Lung (tissue), 12 donors: Measurements from ENCODE around the gene CACNB4. TPM values are rescaled to one million over a fixed set of nuclear protein-coding genes. Genes with fewer than 3 reads are reported as not detected.

Experiments
- ATAC-seq: fragments of 200-7000 bp; cut with Tn5 transposase; one replicate; pipeline ENCODE4 v1.9.1; 2020; ENCODE audit warnings: moderate number of reproducible peaks; ENCODE audit not compliant: insufficient read depth, low FRiP score
- DNase-seq, 3 donors: peaks; one replicate each; pipeline ENCODE4 v3.0.0-alpha.2; 2013 to 2017
- H3K27ac ChIP-seq, 2 donors: one replicate each; pipeline ENCODE4 v1.5.1; 2013; ENCODE audit warnings: mild to moderate bottlenecking in 2 of 2, moderate library complexity in 2 of 2, control low read depth in 1 of 2, inconsistent platforms in 1 of 2, low read depth in 1 of 2, low read length in 1 of 2
- H3K27me3 ChIP-seq, 3 donors: one replicate each; pipeline ENCODE4 v1.5.1; 2013; ENCODE audit warnings: low read length in 2 of 3; ENCODE audit not compliant: control insufficient read depth in 3 of 3, insufficient read depth in 3 of 3
- H3K36me3 ChIP-seq, 4 donors: one replicate each; pipeline ENCODE4 v1.5.1; 2013; ENCODE audit warnings: low read length in 4 of 4, mild to moderate bottlenecking in 1 of 4, moderate library complexity in 1 of 4; ENCODE audit not compliant: control insufficient read depth in 4 of 4, insufficient read depth in 4 of 4
- H3K4me1 ChIP-seq, 5 donors: one replicate each; pipeline ENCODE4 v1.5.1; 2013; ENCODE audit warnings: low read length in 5 of 5, mild to moderate bottlenecking in 2 of 5, moderate library complexity in 1 of 5; ENCODE audit not compliant: control insufficient read depth in 5 of 5, insufficient read depth in 5 of 5
- H3K4me3 ChIP-seq: one replicate; pipeline ENCODE4 v1.5.1; 2013; ENCODE audit warnings: mild to moderate bottlenecking, control low read depth, moderate library complexity
- H3K9ac ChIP-seq, 2 donors: one replicate each; pipeline ENCODE4 v1.5.1; 2013; ENCODE audit warnings: low read length in 2 of 2, control low read depth in 1 of 2; ENCODE audit not compliant: insufficient read depth in 1 of 2
- H3K9me3 ChIP-seq, 4 donors: one replicate each; pipeline ENCODE4 v1.5.1; 2013; ENCODE audit warnings: low read length in 3 of 4, mild to moderate bottlenecking in 1 of 4, moderate library complexity in 1 of 4; ENCODE audit not compliant: control insufficient read depth in 4 of 4, insufficient read depth in 3 of 4
- WGBS, 2 donors: extraction: QIAGEN DNeasy Blood & Tissue Kit; methylation state at CpG; one replicate each; pipeline ENCODE4 v1.1.7; 2013; 5-methylcytosine and 5-hydroxymethylcytosine counted together
- polyA plus RNA-seq, 2 donors: library from polyadenylated mRNA; stranded (reverse); fragments of 200-250 nt; gene quantifications; one replicate each; pipeline ENCODE4 v1.2.1, GENCODE V29; 2013
- total RNA-seq, 2 donors: library from RNA; depleted of rRNA in 1 of 2; stranded (reverse); fragments of >200 nt in 1 of 2; gene quantifications; one replicate each; pipeline ENCODE4 v1.2.1, GENCODE V29; 2014 to 2021
- TF ChIP-seq, protein P1 (sequence below): IDR thresholded peaks from 2 replicates; pipeline ENCODE4 v1.5.1; 2012; ENCODE audit warnings: mild to moderate bottlenecking; ENCODE audit errors: control extremely low read depth, extremely low read depth
- donor health status: control.
- donor health status: control.
- donor health status: Bipolar disorder and iron deficiency.
- donor health status: healthy.
- donor health status: DM: yes; HTN: yes; CAD: no.

The CACNB4 gene
- total and polyA plus RNA-seq, 4 donors = 0.57 to 10.9 (median 5.5) TPM

DNA sequence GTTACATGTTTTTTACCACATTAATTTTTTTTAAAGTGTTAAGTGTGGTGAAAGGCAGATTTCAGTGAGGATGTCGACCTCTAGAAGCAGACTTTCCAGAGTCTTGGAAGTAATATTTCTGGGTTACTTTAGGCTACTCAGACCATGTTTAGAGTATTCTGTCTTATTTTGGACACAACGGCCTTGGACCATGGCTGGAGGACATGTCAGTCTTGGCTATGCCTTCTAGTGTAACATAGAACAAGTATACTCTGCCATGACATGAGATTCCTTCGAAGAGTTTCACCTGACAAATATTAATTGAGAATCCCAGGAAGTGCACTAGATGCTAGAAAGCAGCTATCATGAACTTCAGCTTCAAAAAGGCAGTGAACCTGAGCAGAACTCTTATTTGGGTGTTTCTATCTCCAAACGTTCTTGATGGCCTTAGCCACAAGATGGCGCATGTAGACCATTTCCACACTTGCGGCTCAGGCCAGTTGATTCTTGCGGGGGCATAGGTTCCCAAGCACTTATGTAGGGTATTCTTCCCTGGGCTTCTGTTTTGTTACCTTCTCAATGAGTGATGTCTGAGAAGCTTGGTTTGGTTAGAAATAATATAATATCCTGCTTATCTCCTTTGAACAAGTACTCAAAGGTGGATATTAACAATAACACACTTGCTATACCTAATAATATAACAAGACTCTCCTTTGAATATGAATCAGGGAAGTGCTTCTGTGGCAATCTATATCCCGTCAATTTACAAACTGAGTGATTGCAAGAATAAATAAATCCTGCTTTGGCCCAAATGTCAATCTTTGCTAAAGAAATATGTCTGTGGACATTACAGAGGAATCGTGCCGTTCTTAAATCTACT is 62.0 kb downstream of the CACNB4 start:
- ATAC-seq (peak; percentile 41), DNase-seq (peak; percentile 75 to 91 (median 90))
- Histone ChIP-seq H3K4me3 (no peak overlapping the region), H3K36me3 (no peaks in the 10 kb centered on the region), H3K9ac (no peak overlapping the region), H3K4me1 (peaks cover 0 to 43% (median 10%) of the 10 kb centered on the region in 5 donors), H3K27ac (no peak overlapping the region), H3K27me3 (no peaks in the 10 kb centered on the region), H3K9me3 (no peaks in the 10 kb centered on the region)
- 40 to 43% methylated on average over 10 of the region's 10 CpGs for WGBS, 2 donors
- TF ChIP-seq, protein P1, sequence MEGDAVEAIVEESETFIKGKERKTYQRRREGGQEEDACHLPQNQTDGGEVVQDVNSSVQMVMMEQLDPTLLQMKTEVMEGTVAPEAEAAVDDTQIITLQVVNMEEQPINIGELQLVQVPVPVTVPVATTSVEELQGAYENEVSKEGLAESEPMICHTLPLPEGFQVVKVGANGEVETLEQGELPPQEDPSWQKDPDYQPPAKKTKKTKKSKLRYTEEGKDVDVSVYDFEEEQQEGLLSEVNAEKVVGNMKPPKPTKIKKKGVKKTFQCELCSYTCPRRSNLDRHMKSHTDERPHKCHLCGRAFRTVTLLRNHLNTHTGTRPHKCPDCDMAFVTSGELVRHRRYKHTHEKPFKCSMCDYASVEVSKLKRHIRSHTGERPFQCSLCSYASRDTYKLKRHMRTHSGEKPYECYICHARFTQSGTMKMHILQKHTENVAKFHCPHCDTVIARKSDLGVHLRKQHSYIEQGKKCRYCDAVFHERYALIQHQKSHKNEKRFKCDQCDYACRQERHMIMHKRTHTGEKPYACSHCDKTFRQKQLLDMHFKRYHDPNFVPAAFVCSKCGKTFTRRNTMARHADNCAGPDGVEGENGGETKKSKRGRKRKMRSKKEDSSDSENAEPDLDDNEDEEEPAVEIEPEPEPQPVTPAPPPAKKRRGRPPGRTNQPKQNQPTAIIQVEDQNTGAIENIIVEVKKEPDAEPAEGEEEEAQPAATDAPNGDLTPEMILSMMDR = peak; percentile 82

DNA sequence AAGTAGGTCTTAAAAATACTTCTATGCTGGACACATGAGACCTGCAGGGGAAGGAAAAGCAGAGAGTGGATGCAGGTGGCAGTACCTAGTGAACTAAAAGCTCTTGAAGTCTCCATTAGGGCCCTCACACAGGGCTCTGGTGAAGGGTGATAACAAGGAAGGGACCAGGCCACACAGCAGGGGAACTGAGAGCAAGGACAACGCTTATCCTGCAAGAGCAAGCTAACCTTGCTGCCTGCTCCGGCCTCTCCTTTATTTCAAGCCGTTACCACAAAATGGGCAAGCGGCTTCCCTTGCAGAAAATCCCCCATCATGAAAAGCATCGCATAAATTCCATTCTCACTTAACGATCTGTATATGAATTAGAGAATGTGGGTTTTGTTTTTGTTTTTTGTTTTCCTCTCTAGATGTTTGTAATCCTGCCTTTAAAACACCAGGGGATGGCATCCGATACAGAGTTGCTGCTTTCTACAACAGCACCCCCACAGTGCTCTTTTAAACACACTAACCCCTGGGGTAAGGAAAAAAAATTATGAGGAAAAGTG is 64.5 kb downstream of the CACNB4 start:
- no peaks in the 10 kb centered on the region for H3K27me3 ChIP-seq
- H3K27ac ChIP-seq = no peak overlapping the region
- no peaks in the 10 kb centered on the region for H3K9me3 ChIP-seq
- no peak overlapping the region for H3K9ac ChIP-seq
- H3K4me3 ChIP-seq = no peak overlapping the region
- TF ChIP-seq, protein P1 = no peak
- H3K4me1 ChIP-seq = peaks cover 0 to 23% (median 10%) of the 10 kb centered on the region in 5 donors
- ATAC-seq = no peak
- no peak for DNase-seq
- no peaks in the 10 kb centered on the region for H3K36me3 ChIP-seq
- WGBS, 2 donors = 82 to 87% methylated on average over 7 of the region's 7 CpGs

DNA sequence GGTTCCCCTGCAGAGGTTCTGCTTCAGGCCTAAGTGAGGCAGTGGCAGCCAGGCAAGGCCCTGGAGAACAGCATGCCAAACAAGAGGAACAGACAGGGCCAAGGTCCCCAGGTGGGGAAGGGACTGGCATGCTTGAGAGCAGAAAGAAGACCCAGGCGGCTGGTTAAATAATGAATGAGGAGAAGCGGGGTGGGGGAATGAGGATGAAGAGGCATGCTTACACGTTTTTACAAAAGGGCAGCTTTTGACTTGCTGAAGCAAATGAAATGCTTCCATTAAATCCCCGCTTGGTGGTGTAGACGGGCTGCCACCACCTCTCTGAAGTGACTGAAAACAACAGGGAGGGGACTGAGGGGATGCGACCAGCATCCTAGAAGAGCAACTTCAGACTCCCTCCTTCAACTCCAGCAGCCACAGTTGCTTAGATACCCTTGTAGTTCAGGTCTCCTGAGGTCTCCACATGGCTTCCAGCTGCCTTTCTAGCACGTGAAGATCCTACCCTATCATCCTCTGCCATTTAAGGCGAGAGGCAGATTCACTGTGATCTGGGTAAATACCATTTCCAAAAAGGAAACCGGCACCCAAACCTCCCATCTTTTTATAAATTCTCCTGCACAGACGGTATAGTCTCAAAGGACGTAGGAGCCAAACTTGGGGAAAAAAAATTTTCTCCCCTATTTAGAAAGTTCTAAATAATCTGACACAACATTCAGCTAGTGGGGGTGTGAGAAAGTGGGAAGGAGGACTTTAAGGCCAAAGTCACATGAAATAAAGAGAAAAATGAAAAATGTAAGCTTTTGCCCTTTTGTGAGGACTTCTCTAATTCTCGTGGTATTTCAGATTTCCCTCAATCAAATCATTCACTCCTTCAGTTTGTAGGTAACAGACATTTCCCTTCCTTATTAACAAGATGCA is 65.6 kb downstream of the CACNB4 start:
- Histone ChIP-seq H3K36me3 (no peaks in the 10 kb centered on the region), H3K9me3 (no peaks in the 10 kb centered on the region), H3K27ac (no peak overlapping the region), H3K27me3 (no peaks in the 10 kb centered on the region), H3K4me1 (peaks cover 0 to 14% (median 8%) of the 10 kb centered on the region in 5 donors), H3K4me3 (no peak overlapping the region), H3K9ac (no peak overlapping the region)
- DNase-seq = no peak
- ATAC-seq = no peak
- 86 to 89% methylated on average over 12 of the region's 12 CpGs for WGBS, 2 donors
- TF ChIP-seq, protein P1 = no peak
